GM18519 (cell line): ENCODE measurements around the gene C2orf78.
"Not testable (repeated sequence)": the region's sequence is repeated elsewhere in the genome, so short reads cannot be mapped to it uniquely, and the experiment has no call there.

Source experiments
- ATAC-seq: cut with Tn5 transposase; IDR thresholded peaks from one replicate; pipeline ENCODE4 v1.9.1; 2021; ENCODE audit warnings: mild to moderate bottlenecking, moderate library complexity; ENCODE audit not compliant: unreplicated experiment, low FRiP score

Gene C2orf78

GRCh38 chr2:73783883-73784282, at the start of gene C2orf78:
Gene C2orf78, plus strand, starts transcription at chr2:73784183. Its CDS starts 127 bp downstream, at chr2:73784310.
- not testable (repeated sequence) for ATAC-seq

GRCh38 chr2:73736378-73736777, 47.6 kb upstream of the C2orf78 start:
- no peak for ATAC-seq

- ATAC-seq, result peak; percentile 86
Observed at GRCh38 chr2:73736855-73737779, 46.9 kb upstream of the C2orf78 start, which contains the start of gene TPRKB. Gene TPRKB, minus strand, starts transcription at chr2:73737345. Its CDS starts 2,776 bp downstream, at chr2:73734569.

GRCh38 chr2:73739101-73739500, 44.9 kb upstream of the C2orf78 start:
- no peak for ATAC-seq

GRCh38 chr2:73740767-73741166, 43.2 kb upstream of the C2orf78 start:
- no peak for ATAC-seq

- no peak for ATAC-seq
Observed at GRCh38 chr2:73746015-73746876, 37.7 kb upstream of the C2orf78 start.

GRCh38 chr2:73746877-73747208, 37.1 kb upstream of the C2orf78 start:
- ATAC-seq, result no peak

GRCh38 chr2:73749314-73749713, 34.7 kb upstream of the C2orf78 start:
- ATAC-seq, result no peak

- not testable (repeated sequence) for ATAC-seq
Observed at GRCh38 chr2:73754332-73754731, 29.7 kb upstream of the C2orf78 start.

GRCh38 chr2:73759285-73759764, 24.7 kb upstream of the C2orf78 start:
- ATAC-seq, result no peak

GRCh38 chr2:73759904-73760303, 24.1 kb upstream of the C2orf78 start:
- no peak for ATAC-seq

GRCh38 chr2:73762571-73762970, 21.4 kb upstream of the C2orf78 start:
- ATAC-seq, result no peak

GRCh38 chr2:73764945-73765344, 19.0 kb upstream of the C2orf78 start:
- ATAC-seq, result no peak

GRCh38 chr2:73766349-73766748, 17.6 kb upstream of the C2orf78 start:
- ATAC-seq, result no peak

GRCh38 chr2:73766994-73767393, 17.0 kb upstream of the C2orf78 start:
- ATAC-seq, result no peak

GRCh38 chr2:73770725-73771124, 13.3 kb upstream of the C2orf78 start:
- no peak for ATAC-seq

- no peak for ATAC-seq
Observed at GRCh38 chr2:73772819-73773218, 11.2 kb upstream of the C2orf78 start.

- no peak for ATAC-seq
Observed at GRCh38 chr2:73776381-73776780, 7.6 kb upstream of the C2orf78 start.

GRCh38 chr2:73776869-73777519, 7.0 kb upstream of the C2orf78 start:
- ATAC-seq, result no peak

- not testable (repeated sequence) for ATAC-seq
Observed at GRCh38 chr2:73778867-73779466, 5.0 kb upstream of the C2orf78 start.
